ENCODE measurements around the gene TYRP1.

DNA sequence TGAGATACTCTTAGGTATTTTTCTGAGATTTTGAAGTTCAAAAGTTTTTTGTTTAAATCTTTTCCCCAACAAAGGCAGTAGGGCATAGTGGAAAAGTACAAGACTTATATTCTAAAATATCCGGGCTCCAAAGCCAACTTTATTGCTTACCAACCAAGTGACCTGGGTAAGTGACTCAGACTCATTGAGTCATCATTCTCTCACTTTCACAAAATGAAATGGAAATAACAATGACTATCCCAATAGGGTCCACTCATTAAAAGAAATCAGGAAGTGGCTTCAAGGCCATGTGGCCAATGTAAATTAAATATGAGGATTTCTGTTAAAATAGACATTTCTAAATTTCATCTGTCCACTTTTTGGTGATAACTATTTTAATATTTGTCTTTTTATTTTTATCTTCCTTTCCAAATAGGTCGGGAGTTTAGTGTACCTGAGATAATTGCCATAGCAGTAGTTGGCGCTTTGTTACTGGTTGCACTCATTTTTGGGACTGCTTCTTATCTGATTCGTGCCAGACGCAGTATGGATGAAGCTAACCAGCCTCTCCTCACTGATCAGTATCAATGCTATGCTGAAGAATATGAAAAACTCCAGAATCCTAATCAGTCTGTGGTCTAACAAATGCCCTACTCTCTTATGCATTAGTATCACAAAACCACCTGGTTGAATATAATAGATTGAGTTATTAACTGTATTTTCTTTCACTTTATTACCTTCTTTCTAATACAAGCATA, 15.5 kb downstream of the TYRP1 start:
- TF ChIP-seq, protein P1, sequence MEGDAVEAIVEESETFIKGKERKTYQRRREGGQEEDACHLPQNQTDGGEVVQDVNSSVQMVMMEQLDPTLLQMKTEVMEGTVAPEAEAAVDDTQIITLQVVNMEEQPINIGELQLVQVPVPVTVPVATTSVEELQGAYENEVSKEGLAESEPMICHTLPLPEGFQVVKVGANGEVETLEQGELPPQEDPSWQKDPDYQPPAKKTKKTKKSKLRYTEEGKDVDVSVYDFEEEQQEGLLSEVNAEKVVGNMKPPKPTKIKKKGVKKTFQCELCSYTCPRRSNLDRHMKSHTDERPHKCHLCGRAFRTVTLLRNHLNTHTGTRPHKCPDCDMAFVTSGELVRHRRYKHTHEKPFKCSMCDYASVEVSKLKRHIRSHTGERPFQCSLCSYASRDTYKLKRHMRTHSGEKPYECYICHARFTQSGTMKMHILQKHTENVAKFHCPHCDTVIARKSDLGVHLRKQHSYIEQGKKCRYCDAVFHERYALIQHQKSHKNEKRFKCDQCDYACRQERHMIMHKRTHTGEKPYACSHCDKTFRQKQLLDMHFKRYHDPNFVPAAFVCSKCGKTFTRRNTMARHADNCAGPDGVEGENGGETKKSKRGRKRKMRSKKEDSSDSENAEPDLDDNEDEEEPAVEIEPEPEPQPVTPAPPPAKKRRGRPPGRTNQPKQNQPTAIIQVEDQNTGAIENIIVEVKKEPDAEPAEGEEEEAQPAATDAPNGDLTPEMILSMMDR (IDR thresholded peaks at IDR 0.05): no peak
- TF ChIP-seq FOXM1 (IDR thresholded peaks at IDR 0.05; ENCODE audit: low read depth) (0 out of 2 replicates have a peak, but pooled peaks have one; percentile 15), USF2 (IDR thresholded peaks at IDR 0.05; ENCODE audit: borderline replicate concordance, low read depth, low read length) (no peak), NRF1 (IDR thresholded peaks at IDR 0.05; ENCODE audit: low read depth, low read length) (no peak), EZH2phosphoT487 (IDR thresholded peaks at IDR 0.05; ENCODE audit: borderline replicate concordance, low read depth) (no peak), EP300 (IDR thresholded peaks at IDR 0.05; ENCODE audit: borderline replicate concordance in 1 of 2, low read depth in 1 of 2, low read length in 1 of 2) (peak in 1 of 2 experiments; percentile 94; a peak in 3 of 4 replicates)
- TF ChIP-seq, protein P2, sequence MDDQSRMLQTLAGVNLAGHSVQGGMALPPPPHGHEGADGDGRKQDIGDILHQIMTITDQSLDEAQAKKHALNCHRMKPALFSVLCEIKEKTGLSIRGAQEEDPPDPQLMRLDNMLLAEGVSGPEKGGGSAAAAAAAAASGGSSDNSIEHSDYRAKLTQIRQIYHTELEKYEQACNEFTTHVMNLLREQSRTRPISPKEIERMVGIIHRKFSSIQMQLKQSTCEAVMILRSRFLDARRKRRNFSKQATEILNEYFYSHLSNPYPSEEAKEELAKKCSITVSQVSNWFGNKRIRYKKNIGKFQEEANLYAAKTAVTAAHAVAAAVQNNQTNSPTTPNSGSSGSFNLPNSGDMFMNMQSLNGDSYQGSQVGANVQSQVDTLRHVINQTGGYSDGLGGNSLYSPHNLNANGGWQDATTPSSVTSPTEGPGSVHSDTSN (IDR thresholded peaks at IDR 0.05): peak; percentile 66
- TF ChIP-seq, protein P3, sequence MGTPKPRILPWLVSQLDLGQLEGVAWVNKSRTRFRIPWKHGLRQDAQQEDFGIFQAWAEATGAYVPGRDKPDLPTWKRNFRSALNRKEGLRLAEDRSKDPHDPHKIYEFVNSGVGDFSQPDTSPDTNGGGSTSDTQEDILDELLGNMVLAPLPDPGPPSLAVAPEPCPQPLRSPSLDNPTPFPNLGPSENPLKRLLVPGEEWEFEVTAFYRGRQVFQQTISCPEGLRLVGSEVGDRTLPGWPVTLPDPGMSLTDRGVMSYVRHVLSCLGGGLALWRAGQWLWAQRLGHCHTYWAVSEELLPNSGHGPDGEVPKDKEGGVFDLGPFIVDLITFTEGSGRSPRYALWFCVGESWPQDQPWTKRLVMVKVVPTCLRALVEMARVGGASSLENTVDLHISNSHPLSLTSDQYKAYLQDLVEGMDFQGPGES (IDR thresholded peaks at IDR 0.05; ENCODE audit: low read depth, low read length): no peak
